Measurements from ENCODE around the gene ASPRV1. TPM values are rescaled to one million over a fixed set of nuclear protein-coding genes. Genes with fewer than 3 reads are reported as not detected.
A peak's percentile ranks its signal among the peaks of the same experiment; 100 is the strongest.
"Not testable (repeated sequence)": the region's sequence is repeated elsewhere in the genome, so short reads cannot be mapped to it uniquely, and the experiment has no call there.

The ASPRV1 gene
- under 1 TPM; 0.54 to 0.74 TPM for total RNA-seq

DNA sequence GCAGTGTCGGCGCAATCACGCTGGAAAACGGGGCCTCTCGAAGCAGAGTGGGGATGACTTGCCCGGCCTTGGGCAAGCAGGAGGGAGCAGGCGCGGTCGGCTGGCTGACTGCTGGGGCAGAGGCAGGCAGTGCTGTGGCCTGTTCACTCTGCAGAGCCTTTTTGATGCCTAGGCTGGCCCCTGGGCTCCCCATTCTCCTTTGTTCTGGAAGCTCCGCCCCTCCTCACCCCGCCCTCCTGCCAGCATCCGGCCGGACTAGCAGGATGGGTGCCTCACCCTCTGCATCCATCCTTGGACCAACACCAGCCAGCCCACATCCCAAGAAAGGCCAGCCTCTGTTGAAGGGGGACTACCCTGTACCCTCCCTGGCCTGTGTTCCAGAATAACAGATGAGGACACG is at the start of gene ASPRV1:
Gene ASPRV1 (minus strand): TSS at position 136 of the 400 bp plus-strand sequence. CDS start 195 bp downstream, outside the sequence.
- Mint-ChIP-seq H3K36me3 (no peaks in the 10 kb centered on the region), H3K9me3 (no peaks in the 10 kb centered on the region)
- no peak for DNase-seq

DNA sequence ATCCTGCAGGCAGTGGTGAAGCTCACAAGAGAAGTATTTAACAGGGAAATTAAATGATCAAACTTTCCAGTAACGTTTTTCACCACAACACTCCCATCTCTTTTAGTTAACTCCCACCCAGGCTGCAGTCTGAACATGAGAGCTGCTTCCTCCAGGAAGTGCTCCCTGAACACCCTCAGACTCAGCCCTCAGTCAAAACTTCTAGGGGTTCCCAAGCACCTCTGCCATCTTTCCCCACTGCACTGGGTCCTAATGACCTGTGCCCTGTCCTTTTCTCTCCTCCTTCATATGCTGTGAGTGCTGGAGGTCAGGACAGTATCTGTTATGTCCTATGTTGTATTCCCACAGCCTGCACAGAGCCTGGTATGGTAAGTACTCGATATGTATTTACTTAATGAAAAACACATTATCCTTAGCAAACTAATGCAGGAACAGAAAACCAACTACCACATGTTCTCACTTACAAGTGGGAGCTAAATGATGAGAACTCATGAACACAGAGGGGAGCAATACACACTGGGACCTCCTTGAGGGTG is 49.2 kb upstream of the ASPRV1 start:
- Mint-ChIP-seq H3K9me3 (no peaks in the 10 kb centered on the region), H3K36me3 (peaks cover 10% of the 10 kb centered on the region), H3K27ac (no peak overlapping the region), H3K4me3 (no peak overlapping the region), H3K4me1 (peaks cover 15% of the 10 kb centered on the region), H3K27me3 (no peaks in the 10 kb centered on the region)
- DNase-seq = no peak

More for the DNA sequence above, at the start of gene ASPRV1:
- Mint-ChIP-seq H3K4me1 (peaks cover 4% of the 10 kb centered on the region), H3K27me3 (peaks cover 4% of the 10 kb centered on the region), H3K4me3 (no peak within 1 kb of the TSS), H3K27ac (no peak within 1 kb of the TSS)

- Mint-ChIP-seq H3K4me1 (peaks cover 10% of the 10 kb centered on the region), H3K9me3 (no peaks in the 10 kb centered on the region), H3K4me3 (no peak overlapping the region), H3K36me3 (peaks cover 5% of the 10 kb centered on the region), H3K27me3 (no peaks in the 10 kb centered on the region), H3K27ac (no peak overlapping the region)
- no peak for DNase-seq
Observed at GRCh38 chr2:70009762-70010575, 48.5 kb upstream of the ASPRV1 start.

- Mint-ChIP-seq H3K27me3 (no peaks in the 10 kb centered on the region), H3K27ac (no peak overlapping the region), H3K36me3 (peaks cover 3% of the 10 kb centered on the region), H3K4me1 (peaks cover 8% of the 10 kb centered on the region), H3K4me3 (no peak overlapping the region), H3K9me3 (no peaks in the 10 kb centered on the region)
- DNase-seq = no peak
Observed at GRCh38 chr2:70008290-70008689, 46.9 kb upstream of the ASPRV1 start.

DNA sequence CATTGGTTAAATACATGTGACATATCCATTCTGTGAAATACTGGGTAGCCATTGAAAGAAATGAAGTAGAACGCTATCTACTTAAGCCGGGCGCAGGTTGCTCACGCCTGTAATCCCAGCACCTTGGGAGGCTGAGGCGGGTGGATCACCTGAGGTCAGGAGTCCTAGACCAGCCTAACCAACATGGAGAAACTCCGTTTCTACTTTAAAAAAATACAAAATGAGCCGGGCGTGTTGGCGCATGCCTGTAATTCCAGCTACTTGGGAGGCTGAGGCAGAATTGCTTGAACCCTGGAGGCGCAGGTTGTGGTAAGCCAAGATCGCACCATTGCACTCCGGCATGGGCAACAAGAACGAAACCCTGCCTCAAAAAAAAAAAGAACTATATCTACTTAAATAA is 45.7 kb upstream of the ASPRV1 start:
- no peaks in the 10 kb centered on the region for H3K27me3 Mint-ChIP-seq

GRCh38 chr2:70006447-70006784 is 45.0 kb upstream of the ASPRV1 start:
- no peak for DNase-seq
- Mint-ChIP-seq H3K9me3 (no peaks in the 10 kb centered on the region), H3K27me3 (no peaks in the 10 kb centered on the region), H3K4me1 (peaks cover 18% of the 10 kb centered on the region), H3K4me3 (no peak overlapping the region), H3K27ac (no peak overlapping the region), H3K36me3 (peaks cover under 1% of the 10 kb centered on the region)

More for the DNA sequence above, 45.7 kb upstream of the ASPRV1 start:
- Mint-ChIP-seq H3K4me1 (peaks cover 15% of the 10 kb centered on the region), H3K36me3 (peaks cover 3% of the 10 kb centered on the region), H3K27ac (no peak overlapping the region), H3K4me3 (no peak overlapping the region), H3K9me3 (no peaks in the 10 kb centered on the region)
- no peak for DNase-seq

GRCh38 chr2:70005752-70006446 is 44.5 kb upstream of the ASPRV1 start:
- no peak for DNase-seq
- H3K27ac Mint-ChIP-seq = no peak overlapping the region
- H3K9me3 Mint-ChIP-seq = no peaks in the 10 kb centered on the region
- no peak overlapping the region for H3K4me3 Mint-ChIP-seq
- no peaks in the 10 kb centered on the region for H3K27me3 Mint-ChIP-seq
- H3K36me3 Mint-ChIP-seq = no peaks in the 10 kb centered on the region
- peaks cover 18% of the 10 kb centered on the region for H3K4me1 Mint-ChIP-seq

DNA sequence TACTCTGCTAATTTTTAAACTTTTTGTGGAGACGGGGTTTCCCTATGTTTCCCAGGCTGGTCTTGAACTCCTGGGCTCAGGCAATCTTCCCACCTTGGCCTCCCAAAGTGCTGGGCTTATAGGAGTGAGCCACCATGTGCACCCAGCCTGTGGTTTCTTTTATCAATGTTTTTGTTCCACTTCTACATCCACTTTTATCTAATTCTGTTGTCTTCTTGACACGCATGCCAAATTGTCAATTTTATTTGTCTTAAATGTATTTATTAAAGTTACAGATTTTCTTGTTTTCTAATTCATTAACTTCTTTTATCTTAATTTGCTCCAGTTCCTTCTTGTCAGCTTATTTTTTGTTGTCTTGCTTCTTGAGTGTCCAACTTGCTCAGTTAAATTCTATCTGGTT is 43.8 kb upstream of the ASPRV1 start:
- no peak for DNase-seq
- Mint-ChIP-seq H3K27ac (no peak overlapping the region), H3K4me3 (no peak overlapping the region), H3K4me1 (peaks cover 12% of the 10 kb centered on the region), H3K36me3 (no peaks in the 10 kb centered on the region), H3K9me3 (no peaks in the 10 kb centered on the region), H3K27me3 (no peaks in the 10 kb centered on the region)

GRCh38 chr2:70003093-70003830 is 41.8 kb upstream of the ASPRV1 start:
- no peaks in the 10 kb centered on the region for H3K36me3 Mint-ChIP-seq
- H3K27me3 Mint-ChIP-seq = no peaks in the 10 kb centered on the region
- no peak overlapping the region for H3K4me3 Mint-ChIP-seq
- no peak overlapping the region for H3K27ac Mint-ChIP-seq
- H3K4me1 Mint-ChIP-seq = peaks cover 13% of the 10 kb centered on the region
- DNase-seq = no peak
- H3K9me3 Mint-ChIP-seq = no peaks in the 10 kb centered on the region

- no peak for DNase-seq
- no peaks in the 10 kb centered on the region for H3K9me3 Mint-ChIP-seq
- H3K4me1 Mint-ChIP-seq = peaks cover 14% of the 10 kb centered on the region
- no peaks in the 10 kb centered on the region for H3K36me3 Mint-ChIP-seq
- no peaks in the 10 kb centered on the region for H3K27me3 Mint-ChIP-seq
- H3K27ac Mint-ChIP-seq = no peak overlapping the region
- H3K4me3 Mint-ChIP-seq = no peak overlapping the region
Observed at GRCh38 chr2:70002241-70002899, 40.9 kb upstream of the ASPRV1 start.

DNA sequence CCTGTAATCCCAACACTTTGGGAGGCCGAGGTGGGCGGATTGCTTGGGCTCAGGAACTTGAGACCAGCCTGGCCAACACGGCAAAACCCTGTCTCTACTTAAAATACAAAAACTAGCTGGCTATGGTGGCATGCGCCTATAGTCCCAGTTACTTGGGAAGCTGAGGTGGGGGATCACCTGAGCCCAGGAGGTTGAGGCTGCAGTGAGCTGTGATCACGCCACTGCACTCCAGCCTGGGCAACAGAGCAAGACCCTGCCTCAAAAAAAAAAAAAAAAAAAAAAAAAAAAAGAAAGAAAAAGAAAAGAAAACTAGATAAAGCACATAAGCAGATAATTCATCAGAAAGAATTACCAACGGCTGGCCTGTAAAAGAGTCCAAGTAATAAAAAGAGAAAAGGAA is 39.1 kb upstream of the ASPRV1 start:
- not testable (repeated sequence) for H3K27me3 Mint-ChIP-seq, DNase-seq, H3K27ac Mint-ChIP-seq, H3K36me3 Mint-ChIP-seq, H3K9me3 Mint-ChIP-seq, H3K4me3 Mint-ChIP-seq
- peaks cover 17% of the 10 kb centered on the region for H3K4me1 Mint-ChIP-seq

GRCh38 chr2:69998761-69999160 is 37.3 kb upstream of the ASPRV1 start:
- DNase-seq = no peak

DNA sequence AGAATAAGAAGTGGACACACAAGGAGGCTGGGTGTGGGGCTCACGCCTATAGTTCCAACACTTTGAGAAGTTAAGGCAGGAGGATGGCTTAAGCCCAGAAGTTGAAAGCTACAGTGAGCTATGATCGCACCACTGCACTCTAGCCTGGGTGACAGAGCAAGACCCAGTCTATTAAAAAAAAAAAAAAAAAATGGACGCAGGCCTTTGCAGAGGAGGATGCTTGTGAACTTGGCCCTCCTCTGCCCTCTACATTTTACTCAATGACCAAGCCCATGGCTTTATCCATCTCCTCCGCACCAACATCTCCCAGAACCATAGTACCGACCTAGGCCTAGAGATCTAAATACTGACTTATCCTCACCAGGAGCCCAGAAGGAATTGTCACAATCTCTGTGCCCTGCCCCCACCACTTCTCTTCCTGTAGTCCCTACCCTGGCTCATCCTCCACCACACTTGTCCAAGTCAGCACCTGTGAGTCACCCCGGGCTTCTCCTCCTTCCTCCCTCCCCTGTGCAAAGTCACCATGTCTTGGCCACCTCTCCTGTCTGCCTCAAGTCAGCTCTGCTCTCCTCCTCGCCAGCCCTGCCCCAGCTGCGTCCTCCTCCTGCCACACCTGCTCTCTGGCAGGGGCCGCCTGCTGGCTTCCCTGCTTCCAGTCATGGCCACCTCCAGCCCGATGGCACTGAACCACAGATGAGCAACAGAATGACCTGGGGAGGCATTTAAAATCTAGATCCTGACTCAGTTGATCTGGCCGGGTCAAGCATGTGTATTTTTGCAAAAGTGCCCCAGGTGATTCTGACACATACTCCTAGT is 35.8 kb upstream of the ASPRV1 start:
- Mint-ChIP-seq H3K4me3 (no peak overlapping the region), H3K27me3 (no peaks in the 10 kb centered on the region), H3K9me3 (no peaks in the 10 kb centered on the region), H3K27ac (no peak overlapping the region), H3K36me3 (peaks cover 4% of the 10 kb centered on the region), H3K4me1 (peaks cover 10% of the 10 kb centered on the region)
- peak; percentile 4 for DNase-seq

More at GRCh38 chr2:69998761-69999160, 37.3 kb upstream of the ASPRV1 start:
- H3K4me1 Mint-ChIP-seq = peaks cover 17% of the 10 kb centered on the region
- H3K9me3 Mint-ChIP-seq = no peaks in the 10 kb centered on the region
- H3K27ac Mint-ChIP-seq = no peak overlapping the region
- H3K36me3 Mint-ChIP-seq = peaks cover 4% of the 10 kb centered on the region
- H3K27me3 Mint-ChIP-seq = no peaks in the 10 kb centered on the region
- no peak overlapping the region for H3K4me3 Mint-ChIP-seq

DNA sequence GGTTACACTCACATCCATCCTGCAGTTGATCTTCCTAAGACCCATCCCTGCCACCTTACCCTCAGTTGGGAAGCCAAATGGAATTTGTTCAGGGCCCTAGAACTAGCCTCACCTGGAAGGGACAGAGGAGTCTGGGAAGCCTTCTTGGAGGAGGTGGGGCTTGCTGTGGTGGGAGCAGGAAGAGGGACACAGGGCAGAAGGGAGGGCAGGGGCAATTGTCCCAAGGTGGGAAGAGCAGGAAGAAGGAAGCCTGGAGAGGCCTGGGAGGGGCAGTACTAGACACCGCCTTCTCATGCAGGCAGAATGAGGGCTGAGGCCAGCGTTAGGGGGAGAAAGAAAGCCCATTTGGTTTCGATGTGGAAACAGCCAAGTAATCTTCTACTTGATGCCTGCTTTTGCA is 34.1 kb upstream of the ASPRV1 start:
- no peak for DNase-seq
- H3K27ac Mint-ChIP-seq = no peak overlapping the region
- H3K4me1 Mint-ChIP-seq = peaks cover 7% of the 10 kb centered on the region
- no peak overlapping the region for H3K4me3 Mint-ChIP-seq
- no peaks in the 10 kb centered on the region for H3K27me3 Mint-ChIP-seq
- no peaks in the 10 kb centered on the region for H3K9me3 Mint-ChIP-seq
- H3K36me3 Mint-ChIP-seq = peaks cover 4% of the 10 kb centered on the region

Data from activated naive CD8-positive, alpha-beta T cell treated with anti-CD3 and anti-CD28 coated beads for 36 hours (primary cell).